Liver (tissue), 9 donors: ENCODE data around the gene ADGRB2. TPM values are rescaled to one million over a fixed set of nuclear protein-coding genes. Genes with fewer than 3 reads are reported as not detected.

Source experiments
- DNase-seq: peaks from one replicate; pipeline ENCODE4 v3.0.0-alpha.2; 2017; ENCODE audit warnings: low spot score
- H3K27ac ChIP-seq, 2 donors: one replicate each; pipeline ENCODE4 v1.7.0; 2013; ENCODE audit warnings: inconsistent platforms in 2 of 2, low read length in 2 of 2, control low read depth in 1 of 2, low read depth in 1 of 2, mild to moderate bottlenecking in 1 of 2
- H3K27me3 ChIP-seq, 4 donors: one replicate each; pipeline versions ENCODE4 v1.6.1 to v1.7.0; 2013; ENCODE audit warnings: low read length in 3 of 4, inconsistent platforms in 1 of 4, mild to moderate bottlenecking in 1 of 4, moderate library complexity in 1 of 4; ENCODE audit not compliant: control insufficient read depth in 4 of 4, insufficient read depth in 4 of 4
- H3K36me3 ChIP-seq, 4 donors: one replicate each; pipeline versions ENCODE4 v1.6.1 to v1.7.0; 2013; ENCODE audit warnings: low read length in 3 of 4, mild to moderate bottlenecking in 3 of 4, low read depth in 1 of 4, moderate library complexity in 1 of 4; ENCODE audit not compliant: control insufficient read depth in 4 of 4, insufficient read depth in 3 of 4
- H3K4me1 ChIP-seq, 4 donors: one replicate each; pipeline versions ENCODE4 v1.6.1 to v1.7.0; 2013; ENCODE audit warnings: low read length in 3 of 4, mild to moderate bottlenecking in 3 of 4, moderate library complexity in 1 of 4; ENCODE audit not compliant: control insufficient read depth in 4 of 4, insufficient read depth in 4 of 4
- H3K4me3 ChIP-seq, 3 donors: one replicate each; pipeline versions ENCODE4 v1.6.1 to v1.7.0; 2013; ENCODE audit warnings: low read length in 3 of 3, control low read depth in 1 of 3, low read depth in 1 of 3, mild to moderate bottlenecking in 1 of 3
- H3K9ac ChIP-seq, 2 donors: one replicate each; pipeline ENCODE4 v1.7.0; 2013; ENCODE audit warnings: low read length in 2 of 2, mild to moderate bottlenecking in 2 of 2, moderate library complexity in 2 of 2, control low read depth in 1 of 2, low read depth in 1 of 2
- H3K9me3 ChIP-seq, 4 donors: one replicate each; pipeline versions ENCODE4 v1.6.1 to v1.7.0; 2013; ENCODE audit warnings: low read length in 3 of 4; ENCODE audit not compliant: control insufficient read depth in 4 of 4
- ATF3 ChIP-seq: IDR thresholded peaks from 2 replicates; pipeline ENCODE4 v1.6.1; 2016; ENCODE audit warnings: antibody characterized with exemption
- EGR1 ChIP-seq, 2 donors: IDR thresholded peaks; 2 replicates each; pipeline ENCODE4 v1.6.1; 2016 to 2018; ENCODE audit warnings: antibody characterized with exemption in 2 of 2, low read depth in 2 of 2
- FOXA1 ChIP-seq: IDR thresholded peaks from 2 replicates; pipeline ENCODE4 v1.6.1; 2016; ENCODE audit warnings: antibody characterized with exemption
- FOXA2 ChIP-seq: IDR thresholded peaks from 2 replicates; pipeline ENCODE4 v1.6.1; 2016; ENCODE audit warnings: antibody characterized with exemption
- GABPA ChIP-seq, 2 donors: IDR thresholded peaks in 1 of 2; conservative IDR thresholded peaks in 1 of 2; 2 replicates each; pipeline ENCODE4 v1.6.1; 2016; ENCODE audit warnings: antibody characterized with exemption in 2 of 2, mild to moderate bottlenecking in 1 of 2, moderate library complexity in 1 of 2
- HNF4A ChIP-seq, 2 donors: conservative IDR thresholded peaks; 2 replicates each; pipeline ENCODE4 v1.6.1; 2016; ENCODE audit warnings: antibody characterized with exemption in 2 of 2, mild to moderate bottlenecking in 2 of 2
- HNF4G ChIP-seq: IDR thresholded peaks from 2 replicates; pipeline ENCODE4 v1.6.1; 2016; ENCODE audit warnings: antibody characterized with exemption
- JUND ChIP-seq, 2 donors: IDR thresholded peaks; 2 replicates each; pipeline ENCODE4 v1.6.1; 2016; ENCODE audit warnings: antibody characterized with exemption in 2 of 2
- NR2F2 ChIP-seq: IDR thresholded peaks from 2 replicates; pipeline ENCODE4 v1.6.1; 2016; ENCODE audit warnings: antibody characterized with exemption
- RAD21 ChIP-seq, 2 donors: IDR thresholded peaks; 2 replicates each; pipeline ENCODE4 v1.6.1; 2016; ENCODE audit warnings: antibody characterized with exemption in 2 of 2, mild to moderate bottlenecking in 2 of 2
- REST ChIP-seq: IDR thresholded peaks from 2 replicates; pipeline ENCODE4 v1.6.1; 2016; ENCODE audit warnings: antibody characterized with exemption, mild to moderate bottlenecking
- RXRA ChIP-seq, 2 donors: IDR thresholded peaks; 2 replicates each; pipeline ENCODE4 v1.6.1; 2017 to 2018; ENCODE audit warnings: antibody characterized with exemption in 2 of 2, mild to moderate bottlenecking in 1 of 2
- SP1 ChIP-seq: IDR thresholded peaks from 2 replicates; pipeline ENCODE4 v1.6.1; 2018; ENCODE audit warnings: antibody characterized with exemption, mild to moderate bottlenecking
- YY1 ChIP-seq: IDR thresholded peaks from 2 replicates; pipeline ENCODE4 v1.6.1; 2016; ENCODE audit warnings: antibody characterized with exemption, mild to moderate bottlenecking
- WGBS: extraction: QIAGEN DNeasy Blood & Tissue Kit; methylation state at CpG from one replicate; pipeline ENCODE4 v1.1.7; 2013; 5-methylcytosine and 5-hydroxymethylcytosine counted together
- polyA plus RNA-seq, 2 donors: library from polyadenylated mRNA; stranded (reverse) in 1 of 2; unstranded in 1 of 2; fragments of 200-250 nt in 1 of 2; fragments of >200 nt in 1 of 2; fragmentation: Nextera tagmentation in 1 of 2; extraction: Ambion mirVana in 1 of 2; gene quantifications; one replicate each; pipeline versions ENCODE4 v1.2.1 to v1.2.3, GENCODE V29; 2013 to 2015
- total RNA-seq, 2 donors: library from RNA; depleted of rRNA; stranded (reverse); fragments of >200 nt; gene quantifications; one replicate each; pipeline ENCODE4 v1.2.3, GENCODE V29; 2014
- TF ChIP-seq, protein P1 (sequence below): IDR thresholded peaks from 2 replicates; pipeline ENCODE4 v1.6.1; 2016; ENCODE audit warnings: antibody characterized with exemption
- TF ChIP-seq, protein P2 (sequence below): fragments of 150-350 bp; IDR thresholded peaks from 2 replicates; pipeline ENCODE4 v1.5.1; 2017; ENCODE audit warnings: improper control_type of control experiment, low read depth, low read length; ENCODE audit not compliant: missing input control
- TF ChIP-seq, protein P3 (sequence below): IDR thresholded peaks from 2 replicates; pipeline ENCODE4 v1.6.1; 2016; ENCODE audit warnings: antibody characterized with exemption
- donor health status: healthy.
- donor health status: healthy.
- donor health status: healthy.
- donor health status: healthy.
- donor health status: healthy.

The ADGRB2 gene
- total and polyA plus RNA-seq, 4 donors, result under 0.01 to 0.05 (median 0.05) TPM; not detected in 1

- H3K4me1 ChIP-seq, result no peaks in the 10 kb centered on the region
- no peaks in the 10 kb centered on the region for H3K36me3 ChIP-seq
- 74% methylated on average over 18 of the region's 18 CpGs for WGBS
- no peaks in the 10 kb centered on the region for H3K27me3 ChIP-seq
- H3K4me3 ChIP-seq, result no peak overlapping the region
- no peaks in the 10 kb centered on the region for H3K9me3 ChIP-seq
- H3K27ac ChIP-seq, result no peak overlapping the region
- no peak for DNase-seq
- TF ChIP-seq, protein P1, sequence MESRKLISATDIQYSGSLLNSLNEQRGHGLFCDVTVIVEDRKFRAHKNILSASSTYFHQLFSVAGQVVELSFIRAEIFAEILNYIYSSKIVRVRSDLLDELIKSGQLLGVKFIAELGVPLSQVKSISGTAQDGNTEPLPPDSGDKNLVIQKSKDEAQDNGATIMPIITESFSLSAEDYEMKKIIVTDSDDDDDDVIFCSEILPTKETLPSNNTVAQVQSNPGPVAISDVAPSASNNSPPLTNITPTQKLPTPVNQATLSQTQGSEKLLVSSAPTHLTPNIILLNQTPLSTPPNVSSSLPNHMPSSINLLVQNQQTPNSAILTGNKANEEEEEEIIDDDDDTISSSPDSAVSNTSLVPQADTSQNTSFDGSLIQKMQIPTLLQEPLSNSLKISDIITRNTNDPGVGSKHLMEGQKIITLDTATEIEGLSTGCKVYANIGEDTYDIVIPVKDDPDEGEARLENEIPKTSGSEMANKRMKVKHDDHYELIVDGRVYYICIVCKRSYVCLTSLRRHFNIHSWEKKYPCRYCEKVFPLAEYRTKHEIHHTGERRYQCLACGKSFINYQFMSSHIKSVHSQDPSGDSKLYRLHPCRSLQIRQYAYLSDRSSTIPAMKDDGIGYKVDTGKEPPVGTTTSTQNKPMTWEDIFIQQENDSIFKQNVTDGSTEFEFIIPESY, result no peak
- TF ChIP-seq JUND (IDR thresholded peaks at IDR 0.05) (no peak), REST (no peak), GABPA (IDR thresholded peaks at IDR 0.05 in 1 of 2, conservative IDR thresholded peaks at IDR 0.05 in 1 of 2) (no peak), FOXA1 (no peak), ATF3 (no peak), HNF4G (no peak), NR2F2 (no peak), EGR1 (IDR thresholded peaks at IDR 0.05; ENCODE audit: low read depth in 2 of 2) (no peak), HNF4A (conservative IDR thresholded peaks at IDR 0.05) (no peak), RXRA (IDR thresholded peaks at IDR 0.05) (no peak), SP1 (no peak), RAD21 (IDR thresholded peaks at IDR 0.05) (no peak), FOXA2 (no peak), YY1 (no peak)
- TF ChIP-seq, protein P2, sequence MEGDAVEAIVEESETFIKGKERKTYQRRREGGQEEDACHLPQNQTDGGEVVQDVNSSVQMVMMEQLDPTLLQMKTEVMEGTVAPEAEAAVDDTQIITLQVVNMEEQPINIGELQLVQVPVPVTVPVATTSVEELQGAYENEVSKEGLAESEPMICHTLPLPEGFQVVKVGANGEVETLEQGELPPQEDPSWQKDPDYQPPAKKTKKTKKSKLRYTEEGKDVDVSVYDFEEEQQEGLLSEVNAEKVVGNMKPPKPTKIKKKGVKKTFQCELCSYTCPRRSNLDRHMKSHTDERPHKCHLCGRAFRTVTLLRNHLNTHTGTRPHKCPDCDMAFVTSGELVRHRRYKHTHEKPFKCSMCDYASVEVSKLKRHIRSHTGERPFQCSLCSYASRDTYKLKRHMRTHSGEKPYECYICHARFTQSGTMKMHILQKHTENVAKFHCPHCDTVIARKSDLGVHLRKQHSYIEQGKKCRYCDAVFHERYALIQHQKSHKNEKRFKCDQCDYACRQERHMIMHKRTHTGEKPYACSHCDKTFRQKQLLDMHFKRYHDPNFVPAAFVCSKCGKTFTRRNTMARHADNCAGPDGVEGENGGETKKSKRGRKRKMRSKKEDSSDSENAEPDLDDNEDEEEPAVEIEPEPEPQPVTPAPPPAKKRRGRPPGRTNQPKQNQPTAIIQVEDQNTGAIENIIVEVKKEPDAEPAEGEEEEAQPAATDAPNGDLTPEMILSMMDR, result no peak
- TF ChIP-seq, protein P3, sequence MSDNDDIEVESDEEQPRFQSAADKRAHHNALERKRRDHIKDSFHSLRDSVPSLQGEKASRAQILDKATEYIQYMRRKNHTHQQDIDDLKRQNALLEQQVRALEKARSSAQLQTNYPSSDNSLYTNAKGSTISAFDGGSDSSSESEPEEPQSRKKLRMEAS, result no peak
- H3K9ac ChIP-seq, result no peak overlapping the region
Measured at GRCh38 chr1:31781756-31782371, 17.7 kb upstream of the ADGRB2 start.
